Glomerular endothelial cell (primary cell): ENCODE measurements around the gene ALKBH4. TPM values are rescaled to one million over a fixed set of nuclear protein-coding genes. Genes with fewer than 3 reads are reported as not detected.
"Not testable (repeated sequence)": the region's sequence is repeated elsewhere in the genome, so short reads cannot be mapped to it uniquely, and the experiment has no call there.

ENCODE experiments used
- DNase-seq: peaks from one replicate; pipeline ENCODE4 v3.0.0-alpha.2; 2011; ENCODE audit warnings: low read depth, low spot score; ENCODE audit errors: extremely low read depth
- total RNA-seq: library from RNA; depleted of rRNA; stranded (reverse); fragments of >200 nt; gene quantifications from 2 replicates; pipeline ENCODE4 v1.2.3, GENCODE V29; 2015

ALKBH4 gene
- total RNA-seq, 1 donor from 2014 or later, result 12.8 TPM

DNA sequence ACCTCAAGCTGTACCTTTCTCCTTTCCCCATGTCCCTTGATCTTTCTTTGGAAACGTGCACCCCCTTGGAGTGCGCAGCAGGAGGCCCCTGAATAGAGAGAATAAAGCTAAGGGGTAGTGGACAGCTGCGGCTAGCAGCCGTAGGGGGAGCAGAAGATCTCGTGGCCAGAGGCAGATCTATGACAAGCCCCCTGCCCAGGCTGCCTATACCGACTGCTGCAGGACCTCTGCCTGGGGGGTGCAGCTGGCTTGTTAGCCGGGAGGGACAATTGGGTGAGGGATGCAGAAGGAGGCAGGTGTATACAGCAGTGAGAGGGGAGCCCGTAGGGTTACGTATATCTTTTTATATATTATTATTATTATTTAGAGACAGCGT lies 14.5 kb upstream of the ALKBH4 start:
- not testable (repeated sequence) for DNase-seq

DNA sequence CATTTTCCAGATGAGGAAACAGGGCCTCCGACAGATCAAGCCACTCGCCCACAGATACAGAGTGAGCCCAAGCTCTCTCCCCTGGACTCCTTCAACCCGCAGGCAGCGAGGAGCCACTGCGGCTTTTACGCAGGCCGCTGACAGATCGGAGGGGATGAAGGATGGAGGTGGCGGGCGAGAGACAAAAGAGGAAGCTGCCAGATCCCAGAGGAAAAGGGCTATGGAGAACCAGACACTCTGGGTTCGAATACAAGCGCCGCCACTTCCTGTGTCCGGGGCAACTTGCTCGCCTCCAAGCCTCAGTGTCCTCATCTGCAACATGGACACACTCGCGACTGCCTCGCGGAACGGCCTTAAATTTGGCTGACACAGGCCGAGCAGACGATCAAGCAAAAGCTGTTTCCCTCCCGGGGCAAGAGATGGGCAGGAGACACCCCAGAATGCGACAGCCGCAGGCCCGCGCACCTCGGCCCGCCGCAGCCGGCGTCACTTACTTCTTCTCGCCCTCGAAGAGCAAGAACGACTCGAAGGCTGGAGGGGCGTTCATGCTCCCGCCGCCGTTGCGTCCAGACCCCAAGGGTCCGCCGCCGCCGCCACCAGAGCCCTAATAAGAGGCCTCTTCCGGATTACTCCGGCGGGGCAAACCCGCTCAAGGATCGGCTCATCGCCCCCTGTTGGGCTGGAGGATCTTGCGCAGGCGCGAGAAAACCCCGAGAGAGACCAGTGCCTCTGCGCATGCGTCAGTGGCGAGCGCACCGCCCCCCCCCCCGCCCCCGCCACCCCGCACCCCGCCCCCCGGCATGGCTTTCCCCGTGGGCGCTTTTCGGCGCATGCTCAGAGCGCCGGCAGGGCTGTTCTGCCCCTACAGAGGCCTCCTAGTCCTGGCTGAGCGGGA lies 13.9 kb upstream of the ALKBH4 start, which contains the start of gene POLR2J:
POLR2J (minus strand) TSS at position 609 of the 895 bp plus-strand sequence; CDS start at position 547, 62 bp downstream.
- not testable (repeated sequence) for DNase-seq

GRCh38 chr7:102474736-102475435 lies 10.2 kb upstream of the ALKBH4 start:
- not testable (repeated sequence) for DNase-seq

GRCh38 chr7:102474116-102474515 lies 9.5 kb upstream of the ALKBH4 start:
- not testable (repeated sequence) for DNase-seq

- DNase-seq, result no peak
Measured at GRCh38 chr7:102473271-102473991, 8.8 kb upstream of the ALKBH4 start.

GRCh38 chr7:102472126-102473041 lies 7.7 kb upstream of the ALKBH4 start:
- DNase-seq, result no peak

- DNase-seq, result no peak
Measured at GRCh38 chr7:102471791-102472125, 7.1 kb upstream of the ALKBH4 start.

DNA sequence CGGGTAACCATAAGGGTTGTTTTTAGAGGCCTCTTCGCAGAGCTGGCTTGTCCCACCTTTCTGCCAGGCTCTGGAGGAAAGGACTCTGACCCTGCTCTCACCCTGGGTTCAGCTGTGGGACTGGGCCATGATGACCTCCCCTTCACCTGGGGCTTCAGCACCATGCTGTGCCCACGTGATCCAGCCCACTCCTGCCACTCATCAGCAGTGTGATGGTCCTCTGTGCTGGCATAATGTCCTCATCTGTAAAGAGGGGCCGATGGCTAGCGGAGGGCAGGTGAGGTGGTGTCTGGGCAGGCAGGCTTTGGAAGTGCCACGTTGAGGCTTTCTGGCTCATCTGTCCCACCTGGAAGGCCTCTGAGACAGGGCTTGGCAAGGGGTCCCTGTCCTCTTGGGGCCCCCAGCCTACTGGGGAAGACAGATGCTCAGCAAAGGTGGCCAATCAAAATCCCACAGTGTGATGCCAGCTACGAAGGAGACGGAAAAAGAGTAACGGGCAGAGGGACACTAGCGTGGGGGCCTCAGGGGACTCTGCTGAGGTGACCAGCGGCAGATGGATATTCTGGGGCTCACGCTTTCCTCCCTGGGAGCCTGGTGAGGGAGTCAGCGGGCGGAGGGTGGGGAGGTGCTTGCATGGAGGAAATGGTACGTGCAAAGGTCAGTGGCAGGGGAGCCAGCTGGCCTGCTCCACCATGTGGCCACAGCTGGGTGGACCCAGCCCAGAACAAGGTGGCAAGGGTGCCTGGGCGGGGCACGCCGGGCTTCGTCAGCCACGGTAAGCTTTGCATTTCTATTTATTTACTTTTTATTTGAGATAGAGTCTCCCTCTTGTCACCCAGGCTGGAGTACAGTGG lies 5.5 kb upstream of the ALKBH4 start:
- no peak for DNase-seq

DNA sequence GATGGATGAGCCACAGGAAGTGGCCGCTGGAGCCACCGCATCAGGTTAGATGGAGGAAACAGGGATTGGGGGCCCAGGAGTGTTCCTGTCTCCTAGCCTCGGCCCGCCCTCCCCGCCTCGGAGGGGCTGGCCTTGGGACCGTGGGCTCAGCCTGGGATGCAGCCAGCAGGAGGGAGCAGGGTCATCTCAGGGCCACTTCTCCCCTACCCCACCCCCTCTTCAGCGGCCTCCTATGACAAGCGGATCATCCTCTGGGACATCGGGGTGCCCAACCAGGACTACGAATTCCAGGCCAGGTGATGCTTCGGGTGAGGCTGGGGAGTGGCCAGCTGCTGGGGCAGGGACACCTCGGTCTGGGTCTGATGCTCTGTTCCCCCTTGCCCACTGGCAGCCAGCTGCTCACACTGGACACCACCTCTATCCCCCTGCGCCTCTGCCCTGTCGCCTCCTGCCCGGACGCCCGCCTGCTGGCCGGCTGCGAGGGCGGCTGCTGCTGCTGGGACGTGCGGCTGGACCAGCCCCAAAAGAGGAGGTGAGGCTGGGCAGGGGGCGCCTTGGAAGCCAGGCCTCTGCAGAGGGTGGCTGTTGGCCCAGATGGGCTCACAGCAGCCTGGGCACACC lies 4.8 kb upstream of the ALKBH4 start:
- no peak for DNase-seq

GRCh38 chr7:102468478-102469350 lies 4.1 kb upstream of the ALKBH4 start:
- no peak for DNase-seq

- no peak for DNase-seq
Measured at GRCh38 chr7:102467581-102468477, 3.2 kb upstream of the ALKBH4 start.

GRCh38 chr7:102466097-102466496 lies 1.4 kb upstream of the ALKBH4 start:
- DNase-seq, result no peak

DNA sequence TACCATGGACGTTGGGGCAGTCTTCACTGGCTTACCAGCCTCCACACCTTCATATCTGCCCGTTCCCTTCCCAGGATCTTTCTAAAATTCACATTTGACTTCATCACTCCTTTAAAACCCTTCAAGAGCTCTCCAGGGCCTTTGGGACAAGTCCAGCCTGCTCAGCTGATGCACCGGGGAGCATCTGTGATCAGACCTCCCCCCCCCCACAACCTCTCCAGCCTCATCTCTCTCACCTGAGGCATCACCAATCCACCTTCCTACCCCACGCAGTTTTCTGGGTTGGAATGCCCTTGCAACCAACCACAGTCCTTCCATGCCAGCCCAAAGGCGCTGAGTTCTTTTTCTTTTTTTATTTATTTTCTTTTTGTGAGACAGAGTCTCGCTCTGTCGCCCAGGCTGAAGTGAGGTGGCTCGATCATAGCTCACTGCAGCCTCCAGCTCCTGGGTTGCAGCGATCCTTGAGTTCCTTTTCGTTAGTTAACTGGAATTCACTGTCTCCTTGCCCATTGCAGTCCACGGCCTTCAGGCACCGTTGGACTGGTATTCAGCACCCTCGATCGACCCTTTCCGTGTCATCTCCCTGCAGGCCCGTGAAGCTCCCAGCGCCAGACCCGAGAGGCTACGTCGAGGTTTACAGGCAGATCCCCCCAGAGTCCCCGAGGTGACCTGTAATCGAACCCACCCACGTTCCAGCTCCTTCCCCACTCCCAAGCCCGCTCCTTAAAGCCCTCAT lies 654 bp downstream of the ALKBH4 start:
- DNase-seq, result no peak

DNA sequence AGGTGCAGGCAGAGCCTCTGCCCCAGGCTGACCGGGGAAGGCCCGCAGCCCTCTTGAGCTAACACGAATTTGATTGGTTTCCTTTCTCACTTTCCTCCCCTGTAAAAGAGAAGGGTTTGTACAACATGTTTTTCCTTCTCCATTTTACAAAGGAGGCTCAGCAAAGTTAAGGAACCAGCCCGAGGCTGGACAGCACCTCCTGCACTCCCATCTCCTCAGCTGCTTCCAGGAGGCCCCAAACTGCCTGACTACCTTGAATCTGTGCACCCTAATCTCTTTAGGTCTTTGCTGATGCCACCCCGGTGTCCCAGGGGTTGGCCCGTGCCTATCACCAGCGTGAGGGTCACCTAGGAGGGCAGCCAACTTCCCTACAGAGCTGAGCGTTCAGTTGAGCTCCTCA lies 4.2 kb downstream of the ALKBH4 start:
- no peak for DNase-seq

DNA sequence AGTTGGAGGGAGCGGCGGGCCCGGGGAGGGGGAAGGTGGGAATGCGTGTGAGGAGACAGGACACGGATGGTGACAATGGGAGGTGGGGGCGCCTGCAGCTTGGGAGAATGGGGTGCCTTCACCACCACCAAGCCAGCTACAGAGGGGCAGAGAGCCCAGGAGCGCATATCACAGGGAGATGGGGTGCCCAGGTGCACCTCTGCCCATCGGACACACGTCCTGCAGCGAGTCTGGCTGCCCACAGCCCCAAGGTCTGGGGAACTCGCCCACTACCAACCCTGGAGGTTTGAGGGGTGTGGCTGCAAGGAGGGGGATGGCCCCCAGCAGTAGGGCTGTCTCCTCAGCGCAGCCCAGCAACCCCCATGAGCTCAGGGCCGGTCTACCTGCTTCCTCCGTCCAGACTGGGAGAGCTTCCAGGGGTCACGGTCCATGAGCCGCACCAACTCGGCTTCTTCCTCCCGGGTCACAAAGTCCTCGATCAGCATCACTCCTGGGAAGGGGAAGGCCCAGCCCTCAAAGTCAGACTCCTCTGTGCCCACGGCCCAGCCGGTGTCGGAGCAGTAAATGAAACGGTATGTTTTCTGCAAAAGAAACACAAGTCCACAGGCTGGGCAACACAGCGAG lies 5.3 kb downstream of the ALKBH4 start:
- DNase-seq, result no peak
